IPS DF 4.7 (cell line): Measurements from ENCODE around the gene LMO7.
"Not testable (repeated sequence)": the region's sequence is repeated elsewhere in the genome, so short reads cannot be mapped to it uniquely, and the experiment has no call there.

ENCODE experiments used
- DNase-seq: peaks from one replicate; pipeline ENCODE4 v3.0.0-alpha.2; 2013; ENCODE audit warnings: low spot score; ENCODE audit errors: extremely low read depth

LMO7 gene

DNA sequence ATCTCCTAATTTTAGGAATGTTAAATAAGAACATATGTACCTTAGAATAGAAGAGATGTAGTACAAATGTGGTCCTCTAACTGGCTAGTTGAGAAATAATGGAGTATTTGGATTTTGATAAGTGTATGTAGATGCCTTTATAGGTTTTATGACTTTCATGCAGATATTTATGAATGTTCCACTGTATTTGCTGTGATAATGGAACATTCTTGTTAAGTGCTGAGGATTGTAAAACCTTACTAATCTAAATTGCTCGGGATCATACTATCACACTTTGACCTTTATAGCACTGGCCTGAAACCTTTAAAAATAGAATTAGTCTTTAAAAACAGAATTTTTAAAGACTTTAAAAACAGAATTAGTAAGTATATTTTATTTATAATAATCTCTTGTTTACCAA is 135.1 kb downstream of the LMO7 start:
- no peak for DNase-seq

DNA sequence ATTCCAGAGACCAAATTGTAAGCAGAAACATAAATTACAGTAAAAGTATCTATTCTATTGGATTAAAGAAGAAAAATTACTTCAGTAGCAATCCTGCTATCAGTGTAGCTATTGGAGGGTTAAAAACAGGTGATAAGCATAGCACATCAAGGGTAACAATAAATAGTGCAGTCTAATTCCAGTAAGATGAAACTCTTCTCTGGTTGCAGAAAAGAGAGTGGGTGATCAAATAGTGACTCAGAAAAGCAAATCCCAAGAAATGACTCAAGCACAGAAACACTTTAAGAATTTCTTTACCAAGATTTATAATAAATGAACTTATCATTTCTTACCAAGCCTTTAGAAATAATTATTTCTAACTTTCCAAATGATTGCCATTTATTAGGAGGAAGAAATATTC is 135.7 kb downstream of the LMO7 start:
- DNase-seq = no peak

DNA sequence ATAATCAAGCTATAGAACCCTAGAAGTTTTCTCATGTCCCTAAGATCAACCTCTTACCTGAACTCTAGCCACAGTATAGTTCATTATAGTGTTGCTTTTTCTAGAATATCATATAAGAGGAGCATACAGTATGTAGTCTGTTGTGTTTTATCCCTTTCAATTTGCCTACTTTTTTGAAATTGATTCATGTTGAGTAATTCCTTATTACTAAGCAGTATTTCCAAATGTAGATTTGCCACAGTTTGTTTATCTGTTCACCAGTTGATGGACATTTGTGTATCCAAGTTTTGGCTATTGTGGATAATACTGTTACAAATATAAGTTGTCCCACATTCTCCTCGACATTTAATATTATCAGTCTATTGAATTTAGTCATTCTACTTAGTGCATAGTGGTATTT is 138.0 kb downstream of the LMO7 start:
- DNase-seq = no peak

DNA sequence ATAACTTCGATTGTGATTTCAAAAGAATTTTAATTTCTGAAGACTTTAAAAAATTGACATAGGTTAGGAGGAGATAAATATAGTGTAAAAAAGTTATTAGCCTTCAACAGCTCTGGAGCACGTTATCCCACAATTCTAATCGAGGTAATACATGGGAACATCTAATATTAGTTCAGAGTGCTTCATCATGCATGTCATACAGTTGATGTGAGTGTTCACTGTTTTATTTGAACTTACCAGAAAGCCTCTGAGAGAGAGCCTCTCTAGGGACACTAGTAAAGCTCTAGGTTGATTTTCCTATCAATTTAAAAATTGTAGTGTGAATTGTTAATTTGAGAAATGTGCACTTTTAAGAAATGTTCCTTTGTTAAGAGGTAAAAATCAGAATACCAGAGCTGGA is 140.4 kb downstream of the LMO7 start:
- DNase-seq = no peak

DNA sequence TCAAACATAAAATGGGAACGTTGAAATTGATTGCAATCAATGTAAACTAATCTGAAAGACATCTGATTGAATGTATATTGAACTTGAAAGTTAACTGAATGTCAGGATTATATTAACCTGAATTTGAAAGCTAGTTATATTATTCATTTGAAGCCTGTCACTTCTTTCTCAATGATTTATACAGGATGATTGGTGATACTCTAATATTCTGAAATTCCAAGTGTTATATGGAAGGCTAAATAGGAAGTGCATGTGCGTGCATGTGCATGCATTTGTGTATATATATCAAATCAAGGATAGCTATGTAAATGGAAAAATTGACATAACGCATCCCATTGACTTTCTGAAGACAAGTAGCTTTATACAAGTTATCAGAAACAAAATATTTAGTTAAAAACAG is 143.3 kb downstream of the LMO7 start:
- no peak for DNase-seq

DNA sequence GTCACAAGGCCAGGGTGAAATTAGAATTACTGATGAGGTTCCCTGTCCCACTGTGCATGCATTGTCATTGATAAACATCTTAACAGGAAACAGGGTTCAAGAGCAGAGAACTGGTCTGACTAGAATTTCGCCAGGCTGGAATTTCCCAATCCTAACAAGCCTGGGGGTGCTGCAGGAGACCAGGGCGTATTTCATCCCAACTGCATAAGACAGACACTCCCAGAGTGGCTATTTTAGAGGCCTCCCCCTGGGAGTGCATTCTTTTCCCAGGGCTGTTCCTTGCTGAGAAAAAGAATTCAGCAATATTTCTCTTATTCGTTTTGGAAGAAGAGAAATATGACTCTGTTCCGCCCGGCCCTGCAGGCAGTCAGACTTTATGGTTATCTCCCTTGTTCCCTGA is 144.0 kb downstream of the LMO7 start:
- DNase-seq = not testable (repeated sequence)

DNA sequence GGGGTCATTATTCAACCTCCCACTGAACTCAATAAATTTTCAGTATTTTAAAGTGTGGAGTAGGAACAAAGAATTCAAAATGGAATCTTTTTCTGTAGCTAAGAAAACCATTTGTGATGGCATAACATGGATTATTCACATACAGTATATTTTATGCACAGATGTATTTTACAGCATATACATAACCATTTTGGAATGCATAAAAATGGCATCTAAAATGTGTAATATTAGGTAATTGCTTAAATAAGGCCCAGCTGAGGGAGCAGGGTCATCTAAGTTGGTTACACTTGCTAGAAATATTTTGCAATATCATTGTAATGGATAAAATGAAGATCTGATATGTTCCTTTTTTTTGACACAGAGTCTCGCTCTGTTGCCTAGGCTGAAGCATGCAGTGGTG is 146.9 kb downstream of the LMO7 start:
- DNase-seq = no peak

DNA sequence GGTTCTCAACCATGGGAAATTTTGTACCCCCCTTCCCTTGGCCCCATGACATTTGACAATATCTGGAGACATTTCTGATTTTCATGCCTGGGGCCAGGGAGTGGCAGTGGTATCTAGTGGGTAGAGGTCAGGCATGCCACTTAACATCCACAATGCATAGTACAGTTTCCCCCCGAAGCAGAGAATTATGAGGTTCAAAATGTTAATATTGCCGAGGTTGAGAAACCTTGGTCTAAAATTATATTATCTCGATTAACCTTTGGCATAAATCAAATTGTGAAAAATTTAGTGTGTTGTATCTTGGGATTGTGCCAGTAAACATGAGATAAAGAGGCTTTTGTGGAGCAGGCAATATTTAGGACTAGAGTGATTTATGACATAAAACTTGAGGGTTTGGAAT is 147.9 kb downstream of the LMO7 start:
- DNase-seq = no peak

DNA sequence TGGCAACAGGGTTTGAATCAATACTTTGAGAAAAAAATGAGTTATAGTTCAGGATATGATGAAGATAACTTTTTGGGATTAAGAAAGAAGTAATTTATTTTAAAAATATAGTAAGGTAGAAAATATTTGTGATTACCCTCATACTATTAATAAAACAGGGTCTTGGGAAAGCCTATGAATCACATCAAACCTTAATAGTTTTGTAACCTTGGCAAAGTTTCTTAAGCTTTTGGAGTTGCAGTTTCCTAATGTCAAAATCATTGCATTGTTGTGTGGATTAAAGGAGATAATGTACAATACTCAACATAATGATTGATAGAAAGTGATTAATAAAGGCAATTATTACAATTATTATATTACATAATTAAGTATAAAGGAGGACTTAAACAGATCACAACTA is 149.0 kb downstream of the LMO7 start:
- no peak for DNase-seq

DNA sequence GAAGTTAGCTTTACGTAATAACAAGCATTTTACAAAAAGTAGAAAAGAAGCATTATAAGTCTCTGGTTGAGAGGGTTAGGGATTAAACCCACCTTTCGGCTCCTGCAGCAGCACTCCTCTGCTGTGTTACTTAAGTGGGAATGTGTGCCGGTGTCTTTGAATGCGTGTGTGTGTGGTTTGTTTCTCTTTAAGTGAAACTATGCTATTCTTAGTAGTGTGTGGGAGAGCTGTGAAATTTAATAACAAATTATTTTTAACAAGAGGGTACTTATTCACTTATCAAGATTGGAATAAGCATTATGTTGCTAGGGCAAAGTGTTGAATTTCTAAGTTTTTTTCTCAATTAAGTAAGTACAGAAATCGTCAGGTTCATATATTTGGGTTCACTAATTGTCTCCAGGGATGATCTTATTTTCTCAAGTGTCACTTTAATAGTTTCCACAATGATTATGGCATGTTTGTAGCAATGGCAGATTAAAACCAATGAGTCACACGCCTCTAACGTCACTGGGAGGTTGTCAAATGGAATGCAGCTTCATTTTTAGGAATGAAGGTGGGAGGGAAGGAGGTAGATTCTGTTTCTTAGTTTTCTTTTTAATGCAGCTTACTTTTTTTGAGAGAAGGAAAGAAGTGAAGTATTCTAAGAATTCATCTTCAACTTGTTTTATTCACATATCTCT is 151.3 kb downstream of the LMO7 start:
- no peak for DNase-seq

DNA sequence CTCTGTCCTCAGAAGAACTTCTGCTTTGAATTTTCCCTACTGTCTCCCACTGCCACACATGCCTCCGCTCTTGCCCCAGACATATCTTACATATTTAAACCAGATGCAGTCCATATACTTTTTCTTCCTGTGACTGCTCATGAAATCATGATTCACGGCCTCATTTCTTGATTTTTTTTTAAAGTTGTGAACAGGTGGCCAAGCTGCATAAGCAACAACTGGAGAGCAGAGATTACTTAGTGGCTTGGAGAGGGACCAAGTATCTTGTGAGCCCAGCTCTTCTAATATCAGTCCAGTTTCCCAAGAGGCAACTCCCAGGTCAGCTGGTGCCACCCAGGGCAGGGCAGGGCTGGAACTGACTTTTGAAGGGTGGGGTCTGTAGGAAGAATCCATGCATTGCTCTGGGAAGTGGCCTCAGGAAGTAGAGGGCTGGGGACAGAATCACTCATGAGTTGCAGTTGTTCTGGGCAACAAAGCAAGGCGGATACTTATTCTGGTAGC is 152.4 kb downstream of the LMO7 start:
- DNase-seq = no peak

DNA sequence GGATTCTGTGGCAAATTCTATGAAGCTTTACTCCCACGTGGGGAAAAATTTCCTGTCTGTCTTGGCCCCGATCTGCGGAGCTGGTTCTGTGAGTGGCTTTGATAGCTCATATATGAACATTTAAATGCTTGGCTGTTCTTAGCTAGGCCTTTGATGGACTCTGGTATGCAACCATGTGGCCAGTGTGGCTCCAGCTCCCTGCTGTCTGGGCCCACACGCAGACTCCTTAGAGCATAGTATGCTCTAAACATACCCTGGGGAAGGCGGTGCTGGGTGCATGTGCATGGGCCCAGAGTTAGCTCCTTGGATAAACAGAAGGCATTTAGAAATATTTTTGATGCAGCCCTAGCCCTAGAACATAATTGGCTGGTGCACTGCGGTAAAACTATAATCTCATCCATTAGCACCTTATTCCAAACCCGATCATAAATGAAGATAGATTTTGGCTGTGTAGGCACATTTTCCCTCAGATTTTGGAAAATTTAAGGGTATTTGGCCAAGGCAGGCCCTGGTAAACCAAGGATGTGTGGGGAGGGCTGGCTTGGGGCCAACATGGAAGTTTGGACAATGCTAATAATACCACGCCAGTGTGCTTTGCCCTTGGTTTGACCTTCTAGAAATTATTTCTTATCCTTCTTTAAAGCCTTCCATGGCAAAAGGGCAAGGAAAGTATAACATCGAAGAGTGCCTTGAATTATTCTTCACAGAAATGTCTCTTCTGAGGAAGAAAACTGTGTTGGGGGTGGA is 153.5 kb downstream of the LMO7 start:
- no peak for DNase-seq

DNA sequence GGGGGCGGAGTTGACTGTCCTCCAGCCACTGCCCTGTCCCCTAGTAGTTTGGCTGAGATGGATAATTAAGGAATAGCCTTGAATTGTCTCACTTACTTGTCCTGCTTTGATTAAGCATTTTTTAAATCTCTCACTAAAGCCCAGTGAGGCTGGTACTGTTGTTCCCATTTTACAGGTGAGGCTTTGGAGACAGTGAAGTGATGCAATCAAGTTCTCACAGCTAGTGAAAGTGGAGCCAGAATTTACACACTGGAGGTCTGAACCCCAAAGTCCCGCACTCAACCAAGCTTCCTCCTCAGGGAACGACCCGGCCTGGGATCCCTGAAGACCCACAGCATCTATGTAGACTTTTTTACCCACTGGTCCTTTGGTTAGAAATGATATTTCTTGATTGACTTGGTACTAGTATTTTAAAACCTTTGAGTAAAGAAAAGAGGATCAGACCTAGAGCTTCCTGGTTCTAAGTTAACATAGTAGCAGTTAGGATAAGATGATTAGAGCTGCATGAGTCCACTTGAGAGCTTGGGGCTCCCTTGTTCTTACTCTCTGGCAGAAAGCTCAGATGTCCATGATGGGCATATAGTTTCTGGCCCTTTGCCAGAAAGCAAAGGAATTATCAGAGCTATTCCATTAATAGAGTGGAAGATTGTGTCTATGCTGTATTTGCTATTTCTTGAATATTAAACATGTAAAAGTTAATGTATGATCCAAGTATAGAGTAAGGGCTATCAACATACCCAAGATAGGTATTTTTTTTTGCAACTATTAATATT is 154.3 kb downstream of the LMO7 start:
- no peak for DNase-seq

DNA sequence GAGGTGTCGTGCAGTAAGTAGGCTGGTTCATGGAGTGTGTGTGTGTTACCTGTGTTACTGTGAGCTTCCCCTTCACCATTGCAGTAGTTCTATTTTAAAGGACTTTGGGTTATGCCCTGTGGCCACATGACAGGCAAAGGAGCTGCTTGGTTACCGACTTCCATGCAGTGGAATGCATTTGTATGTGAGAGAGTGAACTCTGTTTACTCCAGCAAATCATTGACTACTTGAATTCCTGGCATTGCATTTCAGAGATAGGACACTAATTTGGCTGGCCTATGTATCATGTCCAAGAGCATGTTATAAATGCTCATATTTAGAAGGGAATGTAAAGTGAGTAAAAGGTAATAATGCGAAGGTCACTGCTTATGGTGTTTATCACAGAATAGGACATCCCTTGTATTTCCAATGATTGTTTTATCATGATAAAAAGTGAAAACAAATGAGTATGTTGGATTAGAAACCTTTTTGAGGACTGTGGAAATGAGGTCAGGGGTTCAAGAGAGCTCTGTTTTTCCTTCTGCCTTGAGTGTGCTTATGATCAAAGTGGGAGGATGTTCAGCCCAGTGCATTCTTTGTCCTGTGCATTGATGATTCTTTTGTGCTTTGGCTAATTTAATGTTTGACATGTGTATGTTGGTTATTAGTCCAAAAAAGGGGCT is 156.5 kb downstream of the LMO7 start:
- no peak for DNase-seq

DNA sequence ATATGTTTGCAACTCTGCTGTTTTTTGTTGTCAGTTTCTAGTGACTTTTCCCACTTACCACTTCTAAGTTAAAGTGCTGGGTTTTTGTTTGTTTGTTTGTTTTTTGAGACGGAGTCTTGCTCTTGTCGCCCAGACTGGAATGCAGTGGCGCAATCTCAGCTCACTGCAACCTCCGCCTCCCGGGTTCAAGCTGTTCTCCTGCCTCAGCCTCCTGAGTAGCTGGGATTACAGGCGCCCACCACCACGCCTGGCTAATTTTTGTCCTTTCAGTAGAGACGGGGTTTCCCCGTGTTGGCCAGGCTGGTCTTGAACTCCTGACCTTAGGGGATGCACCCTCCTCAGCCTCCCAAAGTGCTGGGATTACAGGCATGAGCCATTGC is 157.0 kb downstream of the LMO7 start:
- DNase-seq = not testable (repeated sequence)

DNA sequence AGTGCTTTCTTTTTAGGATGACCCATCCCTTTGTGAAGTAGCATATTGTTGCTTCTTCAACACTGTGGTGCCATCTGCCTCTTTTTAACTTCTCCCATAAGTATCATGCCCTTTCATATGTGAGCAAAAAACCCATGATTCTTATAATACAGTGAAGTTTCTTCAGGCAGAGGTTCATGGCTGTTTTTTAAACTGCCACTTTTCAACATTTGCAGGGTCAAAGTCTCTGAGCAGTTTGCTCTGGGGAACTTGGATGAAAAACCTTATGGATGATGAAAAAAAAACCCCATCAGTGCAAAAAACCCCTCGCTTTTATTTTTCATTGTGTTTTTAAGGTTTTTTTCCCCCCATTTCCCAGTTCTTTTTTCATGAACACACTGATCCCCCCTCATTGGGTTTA is 158.5 kb downstream of the LMO7 start:
- DNase-seq = no peak

DNA sequence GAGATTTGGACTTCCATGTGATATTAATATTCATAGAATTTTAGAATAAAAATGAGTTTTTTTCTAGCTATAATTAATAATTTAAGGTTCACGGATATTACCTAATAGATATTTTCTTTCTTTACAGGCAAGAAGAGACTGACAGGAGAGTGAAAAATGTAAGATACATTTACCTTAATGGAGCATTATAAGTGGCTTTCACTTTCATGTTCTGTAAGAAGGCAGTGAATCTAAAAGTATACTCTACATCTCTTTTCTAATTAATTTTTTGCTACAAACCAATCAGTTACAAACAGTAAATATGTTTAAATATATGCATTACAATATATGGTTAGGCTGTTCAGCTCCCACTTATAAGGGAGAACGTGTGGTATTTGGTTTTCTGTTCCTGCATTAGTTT is 159.1 kb downstream of the LMO7 start:
- no peak for DNase-seq

DNA sequence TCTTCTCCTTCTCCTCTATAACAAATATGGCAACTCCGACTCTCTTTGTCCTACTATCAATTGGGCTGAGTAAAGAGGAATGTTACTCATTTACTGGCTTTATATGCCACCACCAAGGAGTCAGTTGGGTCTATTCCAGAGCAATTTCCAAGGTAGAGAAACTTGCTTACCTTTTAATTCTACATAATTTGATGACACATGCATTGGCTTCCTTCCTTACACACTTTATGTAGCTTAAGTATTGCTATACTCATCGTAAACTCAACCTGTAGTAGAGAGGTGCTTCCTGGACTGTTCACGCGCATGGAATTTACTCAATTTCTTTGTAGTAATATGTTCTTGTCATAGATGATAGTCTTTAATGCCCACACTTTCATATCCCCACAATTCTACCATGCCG is 160.7 kb downstream of the LMO7 start:
- DNase-seq = no peak

DNA sequence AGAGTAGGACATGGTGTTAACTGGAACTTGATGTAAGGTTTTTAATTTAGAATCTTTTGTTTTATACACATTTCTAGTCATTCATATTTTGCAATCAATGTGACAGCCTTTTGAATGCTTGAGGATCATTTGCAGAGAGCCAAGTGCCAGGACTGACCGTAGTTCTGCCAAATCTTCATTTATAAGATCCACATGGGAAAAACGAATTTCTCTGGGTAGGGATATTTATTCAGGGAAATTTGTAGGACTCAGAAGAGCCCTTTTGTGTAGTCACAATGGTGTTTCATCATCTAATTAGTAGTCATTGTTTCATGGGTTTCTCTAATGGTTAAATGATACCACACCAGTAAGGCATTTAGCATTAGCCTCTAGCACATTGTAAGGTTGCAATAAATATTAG is 161.1 kb downstream of the LMO7 start:
- DNase-seq = no peak

DNA sequence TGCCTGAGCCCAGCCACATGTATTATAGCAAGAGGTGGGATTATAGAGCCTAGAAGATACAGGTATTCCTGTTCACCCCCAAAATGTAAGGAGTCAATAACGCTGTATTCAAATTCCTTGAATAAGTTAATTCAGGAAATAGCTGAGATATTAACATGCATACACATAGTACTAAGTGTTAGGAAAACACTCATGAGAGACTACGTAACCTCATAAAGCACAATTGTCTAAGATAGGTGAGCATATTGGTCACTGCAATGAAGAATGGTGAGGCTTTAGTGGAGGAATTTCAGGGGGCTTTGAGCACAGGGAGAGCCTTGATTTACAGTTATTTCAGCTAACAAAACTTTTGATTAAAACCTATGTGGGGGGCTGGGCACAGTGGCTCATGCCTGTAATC is 161.6 kb downstream of the LMO7 start:
- no peak for DNase-seq

DNA sequence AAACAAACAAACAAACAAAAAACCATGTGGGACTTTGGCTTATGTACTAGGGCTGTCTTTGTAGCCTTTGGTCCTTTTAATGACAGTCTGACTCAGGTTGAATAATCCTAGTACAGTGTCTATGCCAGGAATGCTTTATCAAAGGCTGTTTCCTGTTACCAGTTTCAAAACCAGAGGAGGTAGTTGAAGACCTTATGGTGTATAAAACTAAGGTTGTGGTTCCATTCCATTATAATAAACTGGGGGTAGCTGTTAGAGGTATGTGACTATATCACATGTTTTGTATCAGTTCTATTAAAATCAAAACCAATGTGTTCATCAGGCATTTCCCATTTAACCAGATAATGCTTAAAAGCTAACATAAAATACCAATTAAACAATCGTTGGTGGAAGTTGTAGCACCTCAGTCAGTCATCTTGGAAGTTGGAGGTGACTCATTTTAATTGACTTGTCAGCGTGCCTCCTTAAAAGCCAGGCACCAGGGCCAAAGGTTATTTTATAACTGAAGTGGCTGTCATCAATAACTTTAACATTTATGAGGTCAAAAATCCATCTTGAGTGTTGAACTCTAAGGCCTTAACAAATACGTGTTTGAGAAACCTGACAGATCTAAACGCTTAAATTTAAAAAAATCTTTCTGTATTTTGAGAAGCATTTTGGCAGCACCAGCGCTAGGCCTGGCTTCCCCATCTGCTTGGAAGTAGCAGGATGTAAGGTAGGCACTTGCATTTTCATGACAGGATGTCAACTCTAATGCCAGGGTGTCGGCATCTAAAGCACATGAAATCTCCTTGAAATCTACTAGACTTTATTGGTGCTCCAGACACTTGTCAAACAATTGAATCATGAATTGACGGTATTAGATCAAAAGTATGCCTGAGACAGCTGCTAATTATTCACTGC is 162.5 kb downstream of the LMO7 start:
- DNase-seq = no peak
